Mesenchymal stem cell (in vitro differentiated cells and primary cell): ENCODE measurements around the gene GPHN.

Experiments used
- DNase-seq: peaks from one replicate; pipeline ENCODE4 v3.0.0-alpha.2; 2013
- H2AFZ ChIP-seq: one replicate; pipeline ENCODE4 v1.6.1; 2013; ENCODE audit warnings: low read depth, mild to moderate bottlenecking, control low read depth, inconsistent platforms, low read length, moderate library complexity
- H2AK5ac ChIP-seq: 2 replicates; pipeline ENCODE4 v1.6.1; 2013; ENCODE audit warnings: low read length, moderate library complexity, mild to moderate bottlenecking, inconsistent platforms; ENCODE audit not compliant: severe bottlenecking
- H2BK120ac ChIP-seq: one replicate; pipeline ENCODE4 v1.6.1; 2013; ENCODE audit warnings: low read depth, mild to moderate bottlenecking, inconsistent platforms, low read length, moderate library complexity
- H2BK12ac ChIP-seq, 2 experiments: one replicate each; pipeline ENCODE4 v1.6.1; 2013; ENCODE audit warnings: inconsistent platforms in 2 of 2, low read length in 2 of 2, mild to moderate bottlenecking in 2 of 2, moderate library complexity in 2 of 2, control low read depth in 1 of 2
- H2BK15ac ChIP-seq: one replicate; pipeline ENCODE4 v1.6.1; 2013; ENCODE audit warnings: mild to moderate bottlenecking, low read depth, inconsistent platforms; ENCODE audit not compliant: poor library complexity, severe bottlenecking
- H2BK5ac ChIP-seq: 2 replicates; pipeline ENCODE4 v1.6.1; 2013; ENCODE audit warnings: low read depth, mild to moderate bottlenecking, low read length, control low read depth, inconsistent platforms; ENCODE audit not compliant: poor library complexity, severe bottlenecking
- H3K14ac ChIP-seq, 2 experiments: one replicate each; pipeline ENCODE4 v1.6.1; 2013; ENCODE audit warnings: inconsistent platforms in 2 of 2, low read length in 2 of 2, control low read depth in 1 of 2, mild to moderate bottlenecking in 1 of 2, moderate library complexity in 1 of 2
- H3K18ac ChIP-seq, 2 experiments: one replicate each; pipeline ENCODE4 v1.6.1; 2013; ENCODE audit warnings: inconsistent platforms in 2 of 2, low read length in 2 of 2, control low read depth in 1 of 2, low read depth in 1 of 2, mild to moderate bottlenecking in 1 of 2
- H3K23ac ChIP-seq, 2 experiments: one replicate each; pipeline ENCODE4 v1.6.1; 2013; ENCODE audit warnings: inconsistent platforms in 2 of 2, low read length in 2 of 2, mild to moderate bottlenecking in 2 of 2, moderate library complexity in 2 of 2, control low read depth in 1 of 2
- H3K27ac ChIP-seq: 2 replicates; pipeline ENCODE4 v1.5.1; 2013; ENCODE audit warnings: mild to moderate bottlenecking, moderate library complexity, low read length, control low read depth, inconsistent platforms; ENCODE audit not compliant: poor library complexity, severe bottlenecking
- H3K27me3 ChIP-seq, 2 experiments: 2 replicates each; pipeline versions ENCODE4 v1.6.1 to v1.7.0; 2013; ENCODE audit warnings: low read length in 2 of 2, mild to moderate bottlenecking in 2 of 2, moderate library complexity in 2 of 2, control low read depth in 1 of 2, inconsistent platforms in 1 of 2; ENCODE audit not compliant: control insufficient read depth in 1 of 2, insufficient read depth in 1 of 2
- H3K36me3 ChIP-seq, 2 experiments: 2 replicates each; pipeline versions ENCODE4 v1.6.1 to v1.7.0; 2013; ENCODE audit warnings: low read length in 2 of 2, control low read depth in 1 of 2, inconsistent platforms in 1 of 2, low read depth in 1 of 2, mild to moderate bottlenecking in 1 of 2; ENCODE audit not compliant: insufficient read depth in 2 of 2, control insufficient read depth in 1 of 2
- H3K4ac ChIP-seq, 2 experiments: one replicate each; pipeline ENCODE4 v1.6.1; 2013; ENCODE audit warnings: inconsistent platforms in 2 of 2, low read length in 2 of 2, mild to moderate bottlenecking in 2 of 2, moderate library complexity in 2 of 2, control low read depth in 1 of 2, low read depth in 1 of 2
- H3K4me1 ChIP-seq: 2 replicates; pipeline ENCODE4 v1.6.1; 2013; ENCODE audit warnings: low read depth, low read length, control low read depth; ENCODE audit not compliant: control insufficient read depth, insufficient read depth
- H3K4me2 ChIP-seq: 2 replicates; pipeline ENCODE4 v1.6.1; 2013; ENCODE audit warnings: low read length, mild to moderate bottlenecking, inconsistent platforms; ENCODE audit not compliant: poor library complexity, severe bottlenecking
- H3K4me3 ChIP-seq, 2 experiments: 2 replicates each; pipeline versions ENCODE4 v1.5.1 to v1.7.0; 2013; ENCODE audit warnings: low read length in 2 of 2, mild to moderate bottlenecking in 2 of 2, control low read depth in 1 of 2, low read depth in 1 of 2; ENCODE audit not compliant: insufficient read depth in 1 of 2
- H3K79me1 ChIP-seq: replicated peaks from 2 replicates; pipeline ENCODE4 v1.6.1; 2013; ENCODE audit warnings: mild to moderate bottlenecking, control low read depth, low read length, inconsistent platforms; ENCODE audit not compliant: poor library complexity, severe bottlenecking
- H3K9ac ChIP-seq: 2 replicates; pipeline ENCODE4 v1.7.0; 2013; ENCODE audit warnings: mild to moderate bottlenecking, low read length, moderate library complexity
- H3K9me3 ChIP-seq: 2 replicates; pipeline ENCODE4 v1.7.0; 2013; ENCODE audit warnings: mild to moderate bottlenecking, low read length; ENCODE audit not compliant: control insufficient read depth
- H4K8ac ChIP-seq: one replicate; pipeline ENCODE4 v1.6.1; 2013; ENCODE audit warnings: inconsistent platforms, mild to moderate bottlenecking, low read length, moderate library complexity
- H4K91ac ChIP-seq: one replicate; pipeline ENCODE4 v1.6.1; 2013; ENCODE audit warnings: mild to moderate bottlenecking, low read length, inconsistent platforms
- WGBS: methylation state at CpG from one replicate; pipeline ENCODE4 v1.1.7; 2013; ENCODE audit warnings: mixed read lengths; 5-methylcytosine and 5-hydroxymethylcytosine counted together

The GPHN gene

GRCh38 chr14:66563731-66564130 lies 55.8 kb downstream of the GPHN start:
- no peak overlapping the region for H3K4me2 ChIP-seq
- no peak for DNase-seq
- WGBS = 100% methylated on average over 1 of the region's 2 CpGs
- no peak overlapping the region for H3K18ac ChIP-seq
- no peak overlapping the region for H4K91ac ChIP-seq
- no peak overlapping the region for H4K8ac ChIP-seq
- no peak overlapping the region for H2BK120ac ChIP-seq
- no peak overlapping the region for H3K4ac ChIP-seq
- no peak overlapping the region for H2BK15ac ChIP-seq
- H3K36me3 ChIP-seq = no peaks in the 10 kb centered on the region
- no peak overlapping the region for H3K23ac ChIP-seq
- H2BK12ac ChIP-seq = no peak overlapping the region
- H3K27me3 ChIP-seq = no peaks in the 10 kb centered on the region
- no peak overlapping the region for H2BK5ac ChIP-seq
- H2AK5ac ChIP-seq = no peak overlapping the region
- no peaks in the 10 kb centered on the region for H3K4me1 ChIP-seq
- no peak overlapping the region for H3K4me3 ChIP-seq
- peaks cover 7% of the 10 kb centered on the region for H3K79me1 ChIP-seq
- no peak overlapping the region for H2AFZ ChIP-seq
- no peaks in the 10 kb centered on the region for H3K9me3 ChIP-seq
- H3K9ac ChIP-seq = no peak overlapping the region
- H3K14ac ChIP-seq = no peak overlapping the region
- H3K27ac ChIP-seq = no peak overlapping the region

DNA sequence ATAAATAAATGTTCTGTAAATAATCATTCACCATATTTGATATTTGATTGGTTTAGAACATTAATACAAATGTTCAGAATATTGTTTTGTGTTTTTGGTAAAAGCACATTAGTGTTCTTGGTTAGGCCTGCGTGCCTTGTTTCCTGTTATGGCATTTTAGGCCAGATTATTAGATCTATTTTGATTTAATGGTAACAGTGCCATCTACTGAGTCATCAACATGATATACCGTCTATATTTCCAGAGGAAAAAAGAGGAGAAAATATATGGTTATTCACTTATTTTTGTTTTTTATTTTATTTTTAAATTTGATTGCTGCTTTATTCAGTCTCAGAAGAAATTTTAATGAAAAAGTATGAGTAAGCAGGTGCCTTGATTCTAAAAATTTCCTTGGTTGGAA lies 60.3 kb downstream of the GPHN start:
- no peaks in the 10 kb centered on the region for H3K27me3 ChIP-seq
- H2BK5ac ChIP-seq = no peak overlapping the region
- H3K36me3 ChIP-seq = no peaks in the 10 kb centered on the region
- no peak overlapping the region for H4K8ac ChIP-seq
- H2BK120ac ChIP-seq = no peak overlapping the region
- H3K4me1 ChIP-seq = peaks cover 1% of the 10 kb centered on the region
- H2BK12ac ChIP-seq = no peak overlapping the region
- no peak overlapping the region for H3K23ac ChIP-seq
- no peaks in the 10 kb centered on the region for H3K9me3 ChIP-seq
- H3K14ac ChIP-seq = no peak overlapping the region
- H3K4me2 ChIP-seq = no peak overlapping the region
- no peak overlapping the region for H2BK15ac ChIP-seq
- no peak overlapping the region for H3K27ac ChIP-seq
- DNase-seq = no peak
- peaks cover 11% of the 10 kb centered on the region for H3K79me1 ChIP-seq
- no peak overlapping the region for H3K4ac ChIP-seq
- no peak overlapping the region for H3K4me3 ChIP-seq
- 91% methylated on average over 1 of the region's 2 CpGs for WGBS
- H2AK5ac ChIP-seq = no peak overlapping the region
- H4K91ac ChIP-seq = no peak overlapping the region
- no peak overlapping the region for H3K18ac ChIP-seq
- H3K9ac ChIP-seq = no peak overlapping the region
- H2AFZ ChIP-seq = no peak overlapping the region

DNA sequence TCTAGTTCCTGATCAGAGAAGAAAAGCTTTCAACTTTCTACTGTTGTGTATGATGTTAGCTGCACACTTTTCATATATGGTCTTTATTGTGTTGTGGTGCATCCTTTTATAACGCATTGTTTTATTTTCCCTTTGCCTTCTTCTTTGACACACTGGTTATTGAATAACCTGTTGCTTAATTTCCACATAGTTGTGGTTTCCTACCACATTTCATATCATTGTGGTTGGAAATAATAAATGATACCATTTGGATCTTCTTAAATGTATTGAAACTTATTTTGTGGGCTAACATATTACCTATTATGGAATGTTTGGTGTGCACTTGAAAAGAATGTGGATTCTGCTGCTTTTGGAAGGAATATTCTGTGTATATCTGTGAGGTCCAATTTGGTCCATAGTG lies 64.9 kb downstream of the GPHN start:
- Histone ChIP-seq H3K4ac (no peak overlapping the region), H3K4me2 (no peak overlapping the region), H3K9ac (no peak overlapping the region), H3K4me3 (no peak overlapping the region), H2BK12ac (no peak overlapping the region), H3K23ac (no peak overlapping the region), H2AK5ac (no peak overlapping the region), H3K14ac (no peak overlapping the region), H4K91ac (no peak overlapping the region), H2AFZ (no peak overlapping the region), H3K79me1 (peaks cover 16% of the 10 kb centered on the region), H3K4me1 (peaks cover 1% of the 10 kb centered on the region), H3K9me3 (peaks cover 36% of the 10 kb centered on the region), H3K27ac (no peak overlapping the region), H3K18ac (no peak overlapping the region), H4K8ac (no peak overlapping the region), H2BK15ac (no peak overlapping the region), H3K36me3 (peaks cover 0 to 5% of the 10 kb centered on the region in 2 experiments), H2BK5ac (no peak overlapping the region), H2BK120ac (no peak overlapping the region), H3K27me3 (no peaks in the 10 kb centered on the region)
- DNase-seq = no peak
- WGBS = no CpG with 5 or more reads among the region's 1 CpG

DNA sequence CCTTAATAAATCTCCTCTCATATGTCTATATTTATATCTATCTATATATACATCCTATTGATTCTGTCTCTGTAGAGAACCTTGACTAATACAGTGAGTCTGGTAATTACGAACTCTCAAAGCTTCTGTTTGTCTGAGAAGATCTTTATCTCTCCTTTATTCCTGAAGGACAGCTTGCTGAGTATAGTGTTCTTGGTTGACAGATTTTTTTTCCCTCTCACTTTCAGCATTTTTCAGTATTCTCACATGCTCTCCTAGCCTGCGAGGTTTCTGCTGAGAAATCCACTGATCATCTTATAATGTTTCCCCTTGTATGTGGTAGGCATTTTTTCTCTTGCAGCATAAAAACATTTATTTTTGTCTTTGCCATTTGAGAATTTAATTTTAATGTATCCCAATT lies 67.1 kb downstream of the GPHN start:
- H2BK12ac ChIP-seq = no peak overlapping the region
- peaks cover 0 to 5% of the 10 kb centered on the region in 2 experiments for H3K36me3 ChIP-seq

More for the DNA sequence above, 67.1 kb downstream of the GPHN start:
- Histone ChIP-seq H2BK120ac (no peak overlapping the region), H2AFZ (no peak overlapping the region), H3K4ac (no peak overlapping the region), H2BK5ac (no peak overlapping the region), H4K8ac (no peak overlapping the region), H3K4me2 (no peak overlapping the region), H2BK15ac (no peak overlapping the region), H3K14ac (no peak overlapping the region), H2AK5ac (no peak overlapping the region), H4K91ac (no peak overlapping the region), H3K4me3 (no peak overlapping the region), H3K18ac (no peak overlapping the region), H3K4me1 (peaks cover 1% of the 10 kb centered on the region), H3K9ac (no peak overlapping the region), H3K27me3 (no peaks in the 10 kb centered on the region), H3K27ac (no peak overlapping the region), H3K79me1 (peaks cover 16% of the 10 kb centered on the region), H3K9me3 (peaks cover 54% of the 10 kb centered on the region), H3K23ac (no peak overlapping the region)
- DNase-seq = no peak
- WGBS = no CpG with 5 or more reads among the region's 2 CpGs
